Natural killer cell (primary cell): Measurements from ENCODE around the gene EPHB1. TPM values are rescaled to one million over a fixed set of nuclear protein-coding genes. Genes with fewer than 3 reads are reported as not detected.
"Not testable (repeated sequence)": the region's sequence is repeated elsewhere in the genome, so short reads cannot be mapped to it uniquely, and the experiment has no call there.

Source experiments
- ATAC-seq, 3 donors: fragments of 150-1000 bp in 2 of 3; fragments of 200-7000 bp in 1 of 3; cut with Tn5 transposase; 1 replicate in 1 of 3; 2 replicates in 2 of 3; pipeline ENCODE4 v1.10.0; 2021; ENCODE audit warnings: mild to moderate bottlenecking in 2 of 3, moderate library complexity in 2 of 3
- DNase-seq, 2 donors: peaks; one replicate each; pipeline versions ENCODE4 v3.0.0 to v3.0.0-alpha.2; 2013 to 2021; ENCODE audit warnings: mixed read lengths in 1 of 2
- H3K27ac ChIP-seq: one replicate; pipeline ENCODE4 v1.5.1; 2013; ENCODE audit warnings: mild to moderate bottlenecking, low read length
- H3K27me3 ChIP-seq: one replicate; pipeline ENCODE4 v1.6.1; 2013; ENCODE audit warnings: low read length; ENCODE audit not compliant: control insufficient read depth, insufficient read depth
- H3K36me3 ChIP-seq: one replicate; pipeline ENCODE4 v1.6.1; 2013; ENCODE audit warnings: low read length; ENCODE audit not compliant: control insufficient read depth, insufficient read depth
- H3K4me1 ChIP-seq: one replicate; pipeline ENCODE4 v1.6.1; 2013; ENCODE audit warnings: low read length; ENCODE audit not compliant: control insufficient read depth, insufficient read depth
- H3K4me3 ChIP-seq: one replicate; pipeline ENCODE4 v1.5.1; 2013; ENCODE audit warnings: low read length
- H3K9me3 ChIP-seq: one replicate; pipeline ENCODE4 v1.6.1; 2013; ENCODE audit warnings: low read length; ENCODE audit not compliant: control insufficient read depth, insufficient read depth
- H3K27ac Mint-ChIP-seq, 2 donors: one replicate each; pipeline ENCODE4 v1.8.0; 2022; ENCODE audit warnings: mild to moderate bottlenecking in 2 of 2, mixed read lengths in 2 of 2, moderate library complexity in 1 of 2
- H3K27me3 Mint-ChIP-seq, 2 donors: one replicate each; pipeline ENCODE4 v1.8.0; 2022; ENCODE audit warnings: low read depth in 2 of 2, mixed read lengths in 2 of 2
- H3K36me3 Mint-ChIP-seq: one replicate; pipeline ENCODE4 v1.8.0; 2022; ENCODE audit warnings: mixed read lengths
- H3K4me1 Mint-ChIP-seq, 2 donors: one replicate each; pipeline ENCODE4 v1.8.0; 2022; ENCODE audit warnings: mixed read lengths in 2 of 2
- H3K4me3 Mint-ChIP-seq: one replicate; pipeline ENCODE4 v1.8.0; 2022; ENCODE audit warnings: mild to moderate bottlenecking, moderate library complexity, mixed read lengths
- H3K9me3 Mint-ChIP-seq, 2 donors: one replicate each; pipeline ENCODE4 v1.8.0; 2022; ENCODE audit warnings: mixed read lengths in 2 of 2
- WGBS: methylation state at CpG from one replicate; pipeline ENCODE4 v1.1.7; 2013; ENCODE audit warnings: missing lambda C conversion rate; ENCODE audit not compliant: insufficient coverage; 5-methylcytosine and 5-hydroxymethylcytosine counted together
- intact Hi-C: fragments of 100-400 bp; cut with micrococcal nuclease; formaldehyde crosslinking; loops from one replicate; pipeline ENCODE4 v1.14.2; 2022
- total RNA-seq, 4 donors: library from RNA; stranded (reverse); fragments of 120-200 nt in 1 of 4; gene quantifications; one replicate each; pipeline versions ENCODE4 v1.2.3 to v1.2.4, GENCODE V29; 2013 to 2022
- TF ChIP-seq, protein P1 (sequence below): fragments of 200-600 bp; IDR thresholded peaks from one replicate; pipeline ENCODE4 v1.8.0; 2022; ENCODE audit warnings: antibody characterized with exemption

Gene EPHB1
- total RNA-seq, 3 donors from 2014 or later (not counting 1 experiment from before 2014, with no cell fraction given): 0.60 TPM; not detected in 2

DNA sequence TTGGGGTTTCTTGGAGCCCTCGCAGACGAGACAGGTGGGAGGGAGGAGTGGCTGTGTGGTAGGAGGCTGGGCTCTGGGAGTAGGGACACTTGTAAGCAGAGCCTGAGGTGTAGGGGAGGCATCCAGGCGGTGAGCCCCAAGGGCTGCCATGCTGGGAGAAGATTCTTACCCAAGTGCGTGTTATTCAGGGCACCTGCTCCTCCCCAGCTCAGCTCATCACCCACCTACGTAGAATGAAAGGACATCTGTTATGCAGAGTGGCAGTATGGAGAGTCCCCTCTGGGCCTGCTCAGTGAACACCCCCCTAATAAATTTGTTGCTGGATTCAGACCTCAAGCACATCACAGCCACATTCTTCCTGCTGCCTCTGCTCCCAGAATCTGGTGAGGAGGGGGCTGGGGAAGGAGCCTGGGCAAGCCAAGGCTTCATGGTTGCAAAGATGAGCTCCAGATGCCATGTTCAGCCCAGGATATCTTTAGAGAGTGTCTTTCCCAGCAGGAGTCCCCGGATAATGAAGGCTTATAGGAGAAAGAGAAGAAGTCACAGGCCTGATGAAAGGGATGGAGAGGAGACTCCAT is 261.8 kb downstream of the EPHB1 start:
- H3K4me3 ChIP-seq: no peak overlapping the region
- WGBS: 84% methylated on average over 6 of the region's 6 CpGs
- peaks cover 3 to 6% of the 10 kb centered on the region in 2 donors for H3K9me3 Mint-ChIP-seq
- no peaks in the 10 kb centered on the region for H3K36me3 ChIP-seq
- H3K27me3 ChIP-seq: no peaks in the 10 kb centered on the region
- no peaks in the 10 kb centered on the region for H3K27me3 Mint-ChIP-seq
- no peaks in the 10 kb centered on the region for H3K4me1 Mint-ChIP-seq
- ATAC-seq: no peak
- TF ChIP-seq, protein P1, sequence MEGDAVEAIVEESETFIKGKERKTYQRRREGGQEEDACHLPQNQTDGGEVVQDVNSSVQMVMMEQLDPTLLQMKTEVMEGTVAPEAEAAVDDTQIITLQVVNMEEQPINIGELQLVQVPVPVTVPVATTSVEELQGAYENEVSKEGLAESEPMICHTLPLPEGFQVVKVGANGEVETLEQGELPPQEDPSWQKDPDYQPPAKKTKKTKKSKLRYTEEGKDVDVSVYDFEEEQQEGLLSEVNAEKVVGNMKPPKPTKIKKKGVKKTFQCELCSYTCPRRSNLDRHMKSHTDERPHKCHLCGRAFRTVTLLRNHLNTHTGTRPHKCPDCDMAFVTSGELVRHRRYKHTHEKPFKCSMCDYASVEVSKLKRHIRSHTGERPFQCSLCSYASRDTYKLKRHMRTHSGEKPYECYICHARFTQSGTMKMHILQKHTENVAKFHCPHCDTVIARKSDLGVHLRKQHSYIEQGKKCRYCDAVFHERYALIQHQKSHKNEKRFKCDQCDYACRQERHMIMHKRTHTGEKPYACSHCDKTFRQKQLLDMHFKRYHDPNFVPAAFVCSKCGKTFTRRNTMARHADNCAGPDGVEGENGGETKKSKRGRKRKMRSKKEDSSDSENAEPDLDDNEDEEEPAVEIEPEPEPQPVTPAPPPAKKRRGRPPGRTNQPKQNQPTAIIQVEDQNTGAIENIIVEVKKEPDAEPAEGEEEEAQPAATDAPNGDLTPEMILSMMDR: no peak
- no peak overlapping the region for H3K27ac ChIP-seq
- no peak overlapping the region for H3K4me3 Mint-ChIP-seq
- no peaks in the 10 kb centered on the region for H3K9me3 ChIP-seq
- intact Hi-C loops: no loop called here
- H3K4me1 ChIP-seq: no peaks in the 10 kb centered on the region
- H3K36me3 Mint-ChIP-seq: no peaks in the 10 kb centered on the region
- H3K27ac Mint-ChIP-seq: no peak overlapping the region
- no peak for DNase-seq

DNA sequence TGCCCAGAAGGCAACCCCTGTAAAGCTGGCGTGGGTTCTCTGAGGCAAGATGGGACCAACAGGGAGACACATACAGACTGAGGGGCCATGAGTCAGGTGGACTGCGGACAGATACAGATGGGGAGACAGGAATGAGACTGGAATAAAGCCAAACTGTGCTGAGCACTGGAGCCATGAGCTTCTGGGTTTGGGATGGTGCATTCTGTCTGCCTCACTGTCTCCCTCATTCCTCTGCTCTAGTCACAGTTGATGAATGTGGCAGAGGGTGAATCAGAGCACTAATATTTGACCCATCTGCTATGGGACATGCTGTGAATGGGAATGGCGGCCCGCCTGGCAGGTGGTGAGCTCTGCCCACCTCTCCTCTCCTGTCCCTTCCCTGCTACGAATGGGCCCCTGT is 262.9 kb downstream of the EPHB1 start:
- H3K36me3 Mint-ChIP-seq: no peaks in the 10 kb centered on the region
- Histone ChIP-seq H3K27ac (no peak overlapping the region), H3K4me3 (no peak overlapping the region), H3K4me1 (no peaks in the 10 kb centered on the region), H3K36me3 (no peaks in the 10 kb centered on the region), H3K27me3 (no peaks in the 10 kb centered on the region), H3K9me3 (no peaks in the 10 kb centered on the region)
- no peak overlapping the region for H3K4me3 Mint-ChIP-seq
- no peaks in the 10 kb centered on the region for H3K4me1 Mint-ChIP-seq
- TF ChIP-seq, protein P1: no peak
- DNase-seq (no peak), ATAC-seq (peak in 1 of 3 donors; percentile 17)
- peaks cover 3 to 6% of the 10 kb centered on the region in 2 donors for H3K9me3 Mint-ChIP-seq
- WGBS: 83% methylated on average over 5 of the region's 5 CpGs
- H3K27me3 Mint-ChIP-seq: no peaks in the 10 kb centered on the region
- intact Hi-C loops: no loop called here
- no peak overlapping the region for H3K27ac Mint-ChIP-seq

DNA sequence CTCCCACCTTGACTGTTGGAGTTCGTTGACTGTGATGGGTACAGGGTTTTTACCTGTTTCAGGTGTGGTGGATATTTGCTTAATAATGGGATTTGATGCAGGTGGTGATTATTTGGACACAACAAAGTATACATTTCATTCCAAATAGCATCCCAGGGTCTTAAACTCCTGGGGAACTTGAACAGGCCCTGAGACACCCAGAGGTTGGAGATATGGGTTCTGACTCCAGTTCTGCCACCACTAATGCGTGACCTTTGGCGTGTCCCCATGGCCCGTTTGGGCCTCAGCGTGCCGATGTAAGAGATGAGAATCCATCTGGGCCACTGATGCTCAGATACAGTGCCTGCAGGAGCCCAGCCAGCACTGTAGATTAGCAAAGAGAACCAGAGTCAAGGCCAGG is 264.5 kb downstream of the EPHB1 start:
- H3K27ac ChIP-seq: no peak overlapping the region
- Mint-ChIP-seq H3K9me3 (peaks cover 3 to 10% of the 10 kb centered on the region in 2 donors), H3K27ac (no peak overlapping the region), H3K4me3 (no peak overlapping the region), H3K27me3 (no peaks in the 10 kb centered on the region), H3K36me3 (no peaks in the 10 kb centered on the region), H3K4me1 (no peaks in the 10 kb centered on the region)
- H3K36me3 ChIP-seq: no peaks in the 10 kb centered on the region
- TF ChIP-seq, protein P1: no peak
- no peaks in the 10 kb centered on the region for H3K27me3 ChIP-seq
- H3K4me1 ChIP-seq: no peaks in the 10 kb centered on the region
- DNase-seq (no peak), ATAC-seq (no peak)
- H3K4me3 ChIP-seq: no peak overlapping the region
- intact Hi-C loops: no loop called here
- WGBS: 84% methylated on average over 6 of the region's 6 CpGs
- no peaks in the 10 kb centered on the region for H3K9me3 ChIP-seq

DNA sequence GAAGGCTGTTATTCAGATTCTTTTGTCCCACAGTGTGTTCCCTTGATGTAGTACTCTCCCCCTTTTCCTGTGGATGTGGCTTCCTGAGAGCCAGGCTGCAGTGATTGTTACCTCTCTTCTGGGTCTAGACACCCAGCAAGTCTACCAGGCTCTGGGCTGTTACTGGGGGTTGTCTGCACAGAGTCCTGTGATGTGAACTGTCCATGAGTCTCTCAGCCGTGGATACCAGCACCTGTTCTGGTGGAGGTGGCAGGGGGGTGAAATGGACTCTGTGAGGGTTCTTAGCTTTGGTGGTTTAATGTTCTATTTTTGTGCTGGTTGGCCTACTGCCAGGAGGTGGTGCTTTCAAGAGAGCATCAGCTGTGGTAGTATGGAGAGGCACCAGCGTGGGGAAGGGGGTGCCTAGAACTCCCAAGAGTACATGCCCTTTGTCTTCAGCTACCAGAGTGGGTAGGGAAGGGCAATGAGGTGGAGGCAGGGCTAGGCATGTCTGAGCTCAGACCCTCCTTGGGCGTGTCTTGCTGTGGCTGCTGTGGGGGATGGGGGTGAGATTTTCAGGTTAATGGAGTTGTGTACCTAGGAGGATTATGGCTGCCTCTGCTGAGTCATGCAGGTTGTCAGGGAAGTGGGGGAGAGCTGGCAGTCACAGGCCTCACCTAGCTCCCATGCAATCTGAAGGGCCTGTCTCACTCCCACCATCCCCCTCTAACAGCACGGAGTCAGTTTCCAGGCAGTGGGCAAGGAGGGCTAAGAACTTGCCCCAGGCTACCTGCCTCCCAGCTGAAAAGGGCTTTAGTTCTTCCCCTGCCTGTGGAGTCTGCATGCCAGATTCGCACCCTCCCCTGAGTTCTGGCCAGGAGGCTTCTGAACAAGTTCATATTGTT is 272.0 kb downstream of the EPHB1 start:
- intact Hi-C loops, H3K4me3 Mint-ChIP-seq, H3K4me3 ChIP-seq, H3K9me3 Mint-ChIP-seq, H3K36me3 ChIP-seq, H3K4me1 Mint-ChIP-seq, H3K4me1 ChIP-seq, H3K27me3 Mint-ChIP-seq, ATAC-seq, DNase-seq, H3K27me3 ChIP-seq, H3K36me3 Mint-ChIP-seq, H3K27ac Mint-ChIP-seq, H3K27ac ChIP-seq, H3K9me3 ChIP-seq: not testable (repeated sequence)
- WGBS: 73% methylated on average over 5 of the region's 5 CpGs
